Activated CD8-positive, alpha-beta T cell treated with anti-CD3 and anti-CD28 coated beads for 36 hours (primary cell): Measurements from ENCODE around the gene KRTAP9-7. TPM values are rescaled to one million over a fixed set of nuclear protein-coding genes. Genes with fewer than 3 reads are reported as not detected.
"Not testable (repeated sequence)": the region's sequence is repeated elsewhere in the genome, so short reads cannot be mapped to it uniquely, and the experiment has no call there.

Experiments used
- ATAC-seq: fragments of 200-7000 bp; cut with Tn5 transposase; one replicate; pipeline ENCODE4 v1.10.0; 2021; ENCODE audit warnings: mild to moderate bottlenecking, moderate library complexity
- CTCF ChIA-PET: fragments of 350-600 bp; sonication (Branson Sonifier 250); formaldehyde crosslinking; loops from one replicate; lab custom pipeline; 2021; ENCODE audit warnings: antibody characterized with exemption; lab: Charles Lee
- POLR2A ChIA-PET: fragments of 350-600 bp; sonication (Branson Sonifier 250); formaldehyde crosslinking; loops from one replicate; lab custom pipeline; 2021; ENCODE audit warnings: antibody characterized with exemption; lab: Charles Lee
- DNase-seq: peaks from one replicate; pipeline ENCODE4 v3.0.0-alpha.2; 2020
- H3K27ac Mint-ChIP-seq: one replicate; pipeline ENCODE4 v1.8.0; 2021; ENCODE audit warnings: mild to moderate bottlenecking, mixed read lengths
- H3K27me3 Mint-ChIP-seq: one replicate; pipeline ENCODE4 v1.8.0; 2021; ENCODE audit warnings: mixed read lengths
- H3K36me3 Mint-ChIP-seq: one replicate; pipeline ENCODE4 v1.8.0; 2021; ENCODE audit warnings: low read depth, mixed read lengths
- H3K4me1 Mint-ChIP-seq: one replicate; pipeline ENCODE4 v1.8.0; 2021; ENCODE audit warnings: low read depth, mixed read lengths
- H3K4me3 Mint-ChIP-seq: one replicate; pipeline ENCODE4 v1.8.0; 2021; ENCODE audit warnings: mild to moderate bottlenecking, moderate library complexity, mixed read lengths
- H3K9me3 Mint-ChIP-seq: one replicate; pipeline ENCODE4 v1.8.0; 2021; ENCODE audit warnings: mixed read lengths
- CTCF ChIP-seq: fragments of 200-600 bp; IDR thresholded peaks from one replicate; pipeline ENCODE4 v1.8.0; 2022; ENCODE audit warnings: antibody characterized with exemption, mild to moderate bottlenecking
- intact Hi-C: fragments of 100-400 bp; cut with micrococcal nuclease; formaldehyde crosslinking; loops from one replicate; pipeline ENCODE4 v1.10.0; 2022
- total RNA-seq, 2 experiments: library from RNA; stranded (reverse); gene quantifications; one replicate each; pipeline ENCODE4 v1.2.3, GENCODE V29; 2021

Gene KRTAP9-7
- total RNA-seq = not detected

- ATAC-seq, DNase-seq, H3K36me3 Mint-ChIP-seq, intact Hi-C loops, H3K9me3 Mint-ChIP-seq, POLR2A ChIA-PET, H3K4me1 Mint-ChIP-seq, H3K4me3 Mint-ChIP-seq, H3K27ac Mint-ChIP-seq, CTCF ChIA-PET, H3K27me3 Mint-ChIP-seq: not testable (repeated sequence)
These were observed at the start of gene KRTAP9-7 for GRCh38 chr17:41275648-41276190. TSS of gene KRTAP9-7 (plus strand) at chr17:41275698. CDS start at chr17:41275698, 0 bp downstream.

GRCh38 chr17:41226051-41226450 lies 49.4 kb upstream of the KRTAP9-7 start:
- no peak for ATAC-seq
- DNase-seq = no peak
- intact Hi-C loops = no loop called here
- no peaks in the 10 kb centered on the region for H3K9me3 Mint-ChIP-seq
- H3K27me3 Mint-ChIP-seq = no peaks in the 10 kb centered on the region
- ChIA-PET CTCF (no interaction called here), POLR2A (no interaction called here)
- H3K4me3 Mint-ChIP-seq = no peak overlapping the region
- H3K4me1 Mint-ChIP-seq = no peaks in the 10 kb centered on the region
- no peak for TF ChIP-seq CTCF
- H3K36me3 Mint-ChIP-seq = no peaks in the 10 kb centered on the region
- H3K27ac Mint-ChIP-seq = no peak overlapping the region

GRCh38 chr17:41226598-41227095 lies 48.9 kb upstream of the KRTAP9-7 start, which contains the start of gene KRTAP9-2:
TSS of gene KRTAP9-2 (plus strand) at chr17:41226648. CDS start at chr17:41226655, 7 bp downstream.
- H3K4me3 Mint-ChIP-seq, intact Hi-C loops, POLR2A ChIA-PET, DNase-seq, H3K36me3 Mint-ChIP-seq, H3K9me3 Mint-ChIP-seq, CTCF ChIA-PET, H3K27ac Mint-ChIP-seq, H3K4me1 Mint-ChIP-seq, ATAC-seq, H3K27me3 Mint-ChIP-seq: not testable (repeated sequence)

GRCh38 chr17:41230094-41230493 lies 45.4 kb upstream of the KRTAP9-7 start:
- Mint-ChIP-seq H3K27ac (no peak overlapping the region), H3K36me3 (no peaks in the 10 kb centered on the region), H3K27me3 (peaks cover 3% of the 10 kb centered on the region), H3K4me3 (no peak overlapping the region), H3K9me3 (no peaks in the 10 kb centered on the region), H3K4me1 (no peaks in the 10 kb centered on the region)
- CTCF ChIA-PET = interaction anchor here (1.4 kb wide), 1 partner anchor 93 kb away, joined by 4 read pairs; no protein-coding TSS in a partner anchor
- no peak for TF ChIP-seq CTCF
- intact Hi-C loops = no loop called here
- POLR2A ChIA-PET = no interaction called here
- ATAC-seq = no peak
- DNase-seq = no peak

- no peaks in the 10 kb centered on the region for H3K9me3 Mint-ChIP-seq
- DNase-seq = no peak
- H3K4me1 Mint-ChIP-seq = no peaks in the 10 kb centered on the region
- TF ChIP-seq CTCF = no peak
- H3K27ac Mint-ChIP-seq = no peak overlapping the region
- ATAC-seq = no peak
- H3K4me3 Mint-ChIP-seq = no peak overlapping the region
- POLR2A ChIA-PET = no interaction called here
- CTCF ChIA-PET = no interaction called here
- no peaks in the 10 kb centered on the region for H3K36me3 Mint-ChIP-seq
- intact Hi-C loops = no loop called here
- peaks cover 5% of the 10 kb centered on the region for H3K27me3 Mint-ChIP-seq
These were observed 43.8 kb upstream of the KRTAP9-7 start for GRCh38 chr17:41231731-41232130.

- H3K4me1 Mint-ChIP-seq, H3K27ac Mint-ChIP-seq, POLR2A ChIA-PET, H3K4me3 Mint-ChIP-seq, H3K36me3 Mint-ChIP-seq, intact Hi-C loops, DNase-seq, ATAC-seq, H3K9me3 Mint-ChIP-seq, H3K27me3 Mint-ChIP-seq: not testable (repeated sequence)
- CTCF ChIA-PET = interaction anchor here (0.7 kb wide), 1 partner anchor 185 kb away, joined by 3 read pairs; no protein-coding TSS in a partner anchor
These were observed 42.9 kb upstream of the KRTAP9-7 start, which contains the start of gene KRTAP9-3 for GRCh38 chr17:41232399-41233105. TSS of gene KRTAP9-3 (plus strand) at chr17:41232449. CDS start at chr17:41232502, 53 bp downstream.

GRCh38 chr17:41237116-41237515 lies 38.4 kb upstream of the KRTAP9-7 start:
- H3K36me3 Mint-ChIP-seq, H3K27ac Mint-ChIP-seq, intact Hi-C loops, POLR2A ChIA-PET, H3K27me3 Mint-ChIP-seq, H3K4me3 Mint-ChIP-seq, CTCF ChIA-PET, H3K9me3 Mint-ChIP-seq, H3K4me1 Mint-ChIP-seq, DNase-seq, ATAC-seq: not testable (repeated sequence)

- H3K36me3 Mint-ChIP-seq, H3K27me3 Mint-ChIP-seq, DNase-seq, CTCF ChIA-PET, POLR2A ChIA-PET, intact Hi-C loops, H3K27ac Mint-ChIP-seq, H3K9me3 Mint-ChIP-seq, ATAC-seq, H3K4me3 Mint-ChIP-seq, H3K4me1 Mint-ChIP-seq: not testable (repeated sequence)
These were observed 37.5 kb upstream of the KRTAP9-7 start, which contains the start of gene KRTAP9-8 for GRCh38 chr17:41237949-41238437. TSS of gene KRTAP9-8 (plus strand) at chr17:41237999. CDS start at chr17:41238052, 53 bp downstream.
